Measurements from ENCODE around the gene WFDC11.

The WFDC11 gene

DNA sequence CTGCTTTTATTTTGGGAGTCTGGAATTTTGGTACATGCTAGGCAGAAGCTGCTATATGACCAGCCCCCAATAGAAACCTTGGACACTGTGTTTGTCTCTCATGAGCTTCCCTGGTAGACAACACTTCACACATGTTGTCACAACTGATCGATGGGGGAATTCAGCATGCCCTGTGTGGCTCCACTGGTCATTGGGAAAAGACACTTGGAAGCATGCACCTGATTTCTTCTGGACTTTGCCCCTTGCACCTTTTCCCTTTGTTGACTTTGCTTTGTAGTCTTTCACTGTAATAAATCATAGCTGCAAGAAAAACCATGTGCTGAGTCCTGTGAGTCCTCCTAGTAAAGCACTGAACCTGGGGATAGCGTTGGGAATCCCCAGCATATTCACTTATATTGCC is 48.4 kb downstream of the WFDC11 start:
- no peak for DNase-seq

GRCh38 chr20:45617591-45617990 is 52.4 kb downstream of the WFDC11 start:
- no peak for DNase-seq

DNA sequence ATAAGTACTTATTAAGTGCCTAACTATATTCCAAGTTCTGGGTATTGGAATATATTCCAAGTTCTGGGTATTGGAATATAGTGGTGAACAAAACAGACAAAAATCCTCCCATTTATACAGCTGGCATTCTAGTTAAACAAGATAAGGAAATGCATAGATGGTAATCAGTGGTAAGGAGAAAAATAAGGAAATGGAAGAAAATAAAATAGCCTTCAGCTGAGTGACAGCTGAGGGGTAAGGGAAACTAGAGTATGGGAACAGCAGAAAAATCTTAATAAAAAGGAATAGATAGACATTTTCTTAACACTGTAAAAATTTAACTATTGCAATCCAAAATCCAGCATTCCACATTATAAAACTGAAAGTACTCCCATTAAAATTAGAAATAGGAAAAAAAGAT is 57.7 kb downstream of the WFDC11 start:
- no peak for DNase-seq

DNA sequence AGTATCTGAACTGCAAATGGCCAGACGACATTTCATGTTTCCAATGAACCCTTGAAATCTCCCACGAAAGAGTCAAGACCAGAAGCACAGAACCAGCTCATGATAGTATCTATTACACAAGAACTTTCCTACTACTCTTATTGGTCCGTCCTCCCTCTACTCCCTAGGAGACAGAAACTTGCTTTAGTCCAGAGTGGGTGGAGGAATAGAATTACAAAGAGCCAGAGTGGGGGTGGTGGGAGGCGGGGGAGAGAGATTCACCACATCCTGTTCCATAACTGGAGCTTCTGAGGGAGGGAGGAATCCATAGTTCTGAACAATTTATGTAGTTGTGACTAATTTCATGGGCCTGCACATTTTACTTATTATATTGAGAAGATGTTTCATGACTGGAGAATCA is 59.0 kb downstream of the WFDC11 start:
- no peak for DNase-seq

GRCh38 chr20:45607810-45608209 is 62.2 kb downstream of the WFDC11 start:
- DNase-seq = no peak
